PC-9 (cell line): ENCODE results near the gene MICAL2. TPM values are rescaled to one million over a fixed set of nuclear protein-coding genes. Genes with fewer than 3 reads are reported as not detected.

ENCODE experiments used
- BruUV-seq: library from RNA; stranded (reverse); fragments of 400-500 nt; replicated peaks from 2 replicates; lab custom pipeline; 2021; lab: Mats Ljungman, UMichigan
- CTCF ChIA-PET: fragments of 300-600 bp; sonication (Branson Sonifier 250); formaldehyde crosslinking; loops from one replicate; lab custom pipeline; 2022; ENCODE audit warnings: antibody characterized with exemption; lab: Charles Lee
- POLR2A ChIA-PET: fragments of 300-600 bp; sonication (Branson Sonifier 250); formaldehyde crosslinking; loops from one replicate; lab custom pipeline; 2022; ENCODE audit warnings: antibody characterized with exemption; ENCODE audit not compliant: unreplicated experiment; lab: Charles Lee
- DNase-seq, 2 experiments: peaks; one replicate each; pipeline versions ENCODE4 v3.0.0 to v3.0.0-alpha.2; 2015 to 2022; ENCODE audit warnings: mixed read lengths in 1 of 2
- H2AFZ ChIP-seq: fragments of 200-600 bp; sonication (generic); 2 replicates; pipeline ENCODE4 v1.8.1; 2017; ENCODE audit warnings: antibody characterized with exemption
- H3F3A ChIP-seq: fragments of 200-600 bp; sonication (generic); 2 replicates; pipeline ENCODE4 v1.8.1; 2017; ENCODE audit warnings: antibody characterized with exemption, mild to moderate bottlenecking, low read depth; ENCODE audit not compliant: insufficient read depth
- H3K27ac ChIP-seq: fragments of 200-600 bp; sonication (generic); 2 replicates; pipeline ENCODE4 v1.6.1; 2016; ENCODE audit warnings: mixed run types
- H3K27me3 ChIP-seq: fragments of 200-600 bp; sonication (generic); 2 replicates; pipeline ENCODE4 v1.6.1; 2016; ENCODE audit warnings: low read depth, mixed run types; ENCODE audit not compliant: insufficient read depth
- H3K36me3 ChIP-seq: fragments of 200-600 bp; sonication (generic); 2 replicates; pipeline ENCODE4 v1.6.1; 2016; ENCODE audit warnings: low read depth, mixed run types
- H3K4me1 ChIP-seq: fragments of 200-600 bp; sonication (generic); replicated peaks from 2 replicates; pipeline ENCODE4 v1.6.1; 2016; ENCODE audit warnings: mixed run types; ENCODE audit not compliant: insufficient read depth
- H3K4me2 ChIP-seq: fragments of 200-600 bp; sonication (generic); 2 replicates; pipeline ENCODE4 v1.6.1; 2017; ENCODE audit warnings: mixed run types
- H3K4me3 ChIP-seq: fragments of 200-600 bp; sonication (generic); 2 replicates; pipeline ENCODE4 v1.6.1; 2016; ENCODE audit warnings: mixed run types
- H3K79me2 ChIP-seq: fragments of 200-600 bp; sonication (generic); 2 replicates; pipeline ENCODE4 v1.6.1; 2017; ENCODE audit warnings: low read depth, mixed run types
- H3K9me2 ChIP-seq: fragments of 200-600 bp; sonication (generic); 2 replicates; pipeline ENCODE4 v1.8.1; 2017; ENCODE audit warnings: mild to moderate bottlenecking; ENCODE audit not compliant: insufficient read depth
- H3K9me3 ChIP-seq: fragments of 200-600 bp; sonication (generic); 2 replicates; pipeline ENCODE4 v1.8.1; 2016; ENCODE audit warnings: low read depth; ENCODE audit not compliant: insufficient read depth
- H4K20me1 ChIP-seq: fragments of 200-600 bp; sonication (generic); 2 replicates; pipeline ENCODE4 v1.8.1; 2017; ENCODE audit not compliant: insufficient read depth
- EZH2 ChIP-seq: fragments of 200-600 bp; sonication (generic); IDR thresholded peaks from 2 replicates; pipeline ENCODE4 v1.8.0; 2017; ENCODE audit warnings: antibody characterized with exemption, low read depth
- intact Hi-C: fragments of 100-400 bp; cut with micrococcal nuclease; formaldehyde crosslinking; loops from one replicate; pipeline ENCODE4 v1.10.0; 2022; ENCODE audit not compliant: unreplicated experiment
- total RNA-seq: library from RNA; stranded (reverse); gene quantifications from 2 replicates; pipeline ENCODE4 v1.2.3, GENCODE V29; 2021
- TF ChIP-seq, protein P1 (sequence below): fragments of 200-600 bp; sonication (generic); conservative IDR thresholded peaks from 2 replicates; pipeline ENCODE4 v1.6.1; 2017; ENCODE audit warnings: mixed run types, antibody characterized with exemption, mild to moderate bottlenecking, moderate library complexity

Gene MICAL2
- total RNA-seq, 1 experiment from 2014 or later = 32.4 TPM

DNA sequence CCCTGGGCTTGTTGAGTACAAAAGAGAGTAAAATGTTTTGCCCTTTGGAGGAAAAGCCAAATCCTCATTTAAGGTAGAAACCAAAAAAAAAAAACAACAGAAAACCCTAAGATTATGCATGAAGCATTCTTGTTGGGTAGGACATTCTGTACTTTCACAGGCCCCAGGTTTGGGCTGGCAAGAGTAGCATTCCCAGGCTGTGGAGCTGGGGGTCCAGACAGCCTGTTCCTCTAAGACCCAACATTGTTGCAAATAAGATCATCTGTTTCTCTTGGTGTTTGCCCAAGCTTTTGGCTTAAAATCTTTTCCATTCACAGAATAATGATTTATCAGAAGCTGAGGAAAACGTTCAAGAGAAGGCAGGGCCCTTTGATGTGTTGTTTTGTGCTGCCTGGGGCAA, 123.8 kb downstream of the MICAL2 start:
- TF ChIP-seq EZH2 = no peak
- TF ChIP-seq, protein P1, sequence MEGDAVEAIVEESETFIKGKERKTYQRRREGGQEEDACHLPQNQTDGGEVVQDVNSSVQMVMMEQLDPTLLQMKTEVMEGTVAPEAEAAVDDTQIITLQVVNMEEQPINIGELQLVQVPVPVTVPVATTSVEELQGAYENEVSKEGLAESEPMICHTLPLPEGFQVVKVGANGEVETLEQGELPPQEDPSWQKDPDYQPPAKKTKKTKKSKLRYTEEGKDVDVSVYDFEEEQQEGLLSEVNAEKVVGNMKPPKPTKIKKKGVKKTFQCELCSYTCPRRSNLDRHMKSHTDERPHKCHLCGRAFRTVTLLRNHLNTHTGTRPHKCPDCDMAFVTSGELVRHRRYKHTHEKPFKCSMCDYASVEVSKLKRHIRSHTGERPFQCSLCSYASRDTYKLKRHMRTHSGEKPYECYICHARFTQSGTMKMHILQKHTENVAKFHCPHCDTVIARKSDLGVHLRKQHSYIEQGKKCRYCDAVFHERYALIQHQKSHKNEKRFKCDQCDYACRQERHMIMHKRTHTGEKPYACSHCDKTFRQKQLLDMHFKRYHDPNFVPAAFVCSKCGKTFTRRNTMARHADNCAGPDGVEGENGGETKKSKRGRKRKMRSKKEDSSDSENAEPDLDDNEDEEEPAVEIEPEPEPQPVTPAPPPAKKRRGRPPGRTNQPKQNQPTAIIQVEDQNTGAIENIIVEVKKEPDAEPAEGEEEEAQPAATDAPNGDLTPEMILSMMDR = no peak
- Histone ChIP-seq H3K9me2 (no peaks in the 10 kb centered on the region), H4K20me1 (no peaks in the 10 kb centered on the region), H3F3A (no peaks in the 10 kb centered on the region), H3K4me3 (no peak overlapping the region), H3K4me2 (no peak overlapping the region), H3K36me3 (0 out of 2 replicates have a peak, but pooled peaks cover 7% of the 10 kb centered on the region), H3K9me3 (no peaks in the 10 kb centered on the region), H3K4me1 (peaks cover 24% of the 10 kb centered on the region), H3K27ac (peak overlapping the region; percentile 26; the same call in 1 of the 2 replicates), H3K79me2 (no peaks in the 10 kb centered on the region), H2AFZ (no peak overlapping the region), H3K27me3 (no peaks in the 10 kb centered on the region)
- POLR2A ChIA-PET = interaction anchor here (0.5 kb wide), 1 partner anchor 143 kb away, joined by 15 read pairs; no protein-coding TSS in a partner anchor
- CTCF ChIA-PET = no interaction called here
- no peak for DNase-seq
- no TSS peak for BruUV-seq
- intact Hi-C loops = no loop called here

- H3K4me2 ChIP-seq = no peak overlapping the region
- TF ChIP-seq, protein P1 = no peak
- TF ChIP-seq EZH2 = no peak
- DNase-seq = no peak
- H3K4me1 ChIP-seq = peaks cover 15% of the 10 kb centered on the region
- no peak overlapping the region for H3K27ac ChIP-seq
- H3K27me3 ChIP-seq = no peaks in the 10 kb centered on the region
- no TSS peak for BruUV-seq
- no peaks in the 10 kb centered on the region for H4K20me1 ChIP-seq
- POLR2A ChIA-PET = no interaction called here
- no peak overlapping the region for H3K4me3 ChIP-seq
- H3F3A ChIP-seq = no peaks in the 10 kb centered on the region
- no peaks in the 10 kb centered on the region for H3K9me3 ChIP-seq
- 0 out of 2 replicates have a peak, but pooled peaks cover 7% of the 10 kb centered on the region for H3K36me3 ChIP-seq
- CTCF ChIA-PET = interaction anchor here (0.7 to 1.0 kb wide), 3 partner anchors 46 to 187 kb away, joined by 3 to 4 read pairs (median 4); no protein-coding TSS in a partner anchor
- no peaks in the 10 kb centered on the region for H3K79me2 ChIP-seq
- no peak overlapping the region for H2AFZ ChIP-seq
- H3K9me2 ChIP-seq = no peaks in the 10 kb centered on the region
- intact Hi-C loops = loop anchor here (5.0 kb wide), 1 partner anchor 113 kb away; no protein-coding TSS in a partner anchor
Observed at GRCh38 chr11:12235080-12235479, 124.7 kb downstream of the MICAL2 start.

DNA sequence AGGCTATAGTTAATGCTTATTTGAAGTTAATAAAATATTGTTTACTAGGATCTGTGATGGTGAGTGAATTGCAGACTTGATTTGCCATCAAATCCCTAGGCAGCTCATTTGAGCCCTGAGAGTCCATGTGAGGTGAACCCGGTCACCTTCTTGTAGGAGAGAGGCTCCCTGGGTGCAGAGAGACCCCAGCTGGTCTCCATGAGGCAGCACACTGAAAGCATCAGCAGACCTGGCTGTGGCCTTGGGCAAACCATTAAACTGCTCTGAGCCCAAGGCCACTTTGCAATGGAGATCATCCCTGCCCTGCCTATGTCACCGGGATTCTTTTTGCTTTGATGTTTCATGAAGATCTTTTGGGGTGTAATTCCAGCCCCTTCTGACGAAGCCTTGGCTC, 125.2 kb downstream of the MICAL2 start:
- CTCF ChIA-PET = interaction anchor here (0.7 to 1.0 kb wide), 2 partner anchors 46 to 188 kb away, joined by 3 to 4 read pairs; no protein-coding TSS in a partner anchor
- TF ChIP-seq EZH2 = no peak
- TF ChIP-seq, protein P1 = no peak
- no peaks in the 10 kb centered on the region for H3K79me2 ChIP-seq
- no peaks in the 10 kb centered on the region for H4K20me1 ChIP-seq
- no peaks in the 10 kb centered on the region for H3K27me3 ChIP-seq
- DNase-seq = no peak
- POLR2A ChIA-PET = interaction anchor here (0.6 kb wide), 1 partner anchor 16 kb away, joined by 14 read pairs; no protein-coding TSS in a partner anchor
- intact Hi-C loops = loop anchor here (5.0 kb wide), 1 partner anchor 113 kb away; no protein-coding TSS in a partner anchor
- H3K9me3 ChIP-seq = no peaks in the 10 kb centered on the region
- H3K4me2 ChIP-seq = no peak overlapping the region
- H3K27ac ChIP-seq = no peak overlapping the region
- 0 out of 2 replicates have a peak, but pooled peaks cover 7% of the 10 kb centered on the region for H3K36me3 ChIP-seq
- H3K4me3 ChIP-seq = no peak overlapping the region
- BruUV-seq = no TSS peak
- no peak overlapping the region for H2AFZ ChIP-seq
- peaks cover 13% of the 10 kb centered on the region for H3K4me1 ChIP-seq
- H3K9me2 ChIP-seq = no peaks in the 10 kb centered on the region
- H3F3A ChIP-seq = no peaks in the 10 kb centered on the region
